Cortex of kidney (tissue), 1 donor: ENCODE data around the gene SOX12.
"Not testable (repeated sequence)": the region's sequence is repeated elsewhere in the genome, so short reads cannot be mapped to it uniquely, and the experiment has no call there.

ENCODE experiments used
- DNase-seq: peaks from one replicate; lab custom pipeline; 2025; lab: John Stamatoyannopoulos, UW

Gene SOX12

DNA sequence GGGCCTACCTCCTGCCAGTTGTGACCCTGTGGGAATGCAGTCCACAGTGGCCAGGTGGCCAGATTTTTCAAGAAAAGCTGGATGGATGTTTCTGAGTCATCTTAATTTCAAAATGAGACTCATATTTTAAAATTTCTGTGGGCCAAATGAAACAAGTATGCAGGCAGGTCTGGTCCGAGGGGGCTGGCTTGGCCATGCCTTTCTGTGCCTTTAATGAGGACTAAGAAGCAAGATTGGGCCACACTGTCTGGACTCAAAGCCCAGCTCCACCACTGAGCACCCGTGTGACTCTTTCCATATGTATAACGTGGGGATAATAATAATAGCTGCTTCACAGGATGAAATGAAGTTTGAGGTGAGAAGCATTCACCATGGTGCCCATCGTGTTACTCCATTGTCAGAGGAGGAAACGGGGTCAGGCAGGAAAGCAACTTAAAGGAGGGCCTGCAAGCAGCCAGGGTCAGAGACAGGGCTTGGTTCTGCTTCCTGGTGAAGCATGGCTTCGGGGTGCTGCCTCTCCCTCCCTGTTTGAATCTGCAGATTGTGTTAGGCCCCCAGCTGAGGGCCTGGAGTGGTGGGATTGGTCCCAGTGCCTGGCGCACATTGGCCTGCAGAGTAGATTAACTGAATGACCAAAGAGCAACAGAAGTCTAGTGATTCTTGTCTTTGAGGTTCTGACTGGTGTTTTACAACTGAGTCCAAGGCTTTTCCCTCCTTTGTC is 3.8 kb downstream of the SOX12 start:
- no peak for DNase-seq

DNA sequence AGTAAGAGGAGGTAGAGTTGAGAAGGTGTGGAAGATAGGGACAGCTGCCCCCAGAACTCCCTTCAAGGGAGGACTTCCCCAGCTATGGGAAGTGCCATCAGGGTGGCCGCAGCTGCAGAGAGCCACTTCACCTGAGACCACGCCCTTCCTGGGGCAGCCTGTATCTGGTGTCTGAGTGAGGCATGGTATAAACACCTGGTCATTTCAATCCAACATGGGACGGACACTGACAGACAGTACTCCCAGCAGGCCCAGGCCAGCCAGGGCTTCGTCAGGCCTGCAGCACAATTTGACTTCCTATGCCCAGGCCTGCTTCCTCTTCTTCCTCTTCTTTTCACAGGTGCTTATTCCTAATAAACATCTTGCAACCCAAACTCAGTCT is 4.5 kb downstream of the SOX12 start:
- no peak for DNase-seq

DNA sequence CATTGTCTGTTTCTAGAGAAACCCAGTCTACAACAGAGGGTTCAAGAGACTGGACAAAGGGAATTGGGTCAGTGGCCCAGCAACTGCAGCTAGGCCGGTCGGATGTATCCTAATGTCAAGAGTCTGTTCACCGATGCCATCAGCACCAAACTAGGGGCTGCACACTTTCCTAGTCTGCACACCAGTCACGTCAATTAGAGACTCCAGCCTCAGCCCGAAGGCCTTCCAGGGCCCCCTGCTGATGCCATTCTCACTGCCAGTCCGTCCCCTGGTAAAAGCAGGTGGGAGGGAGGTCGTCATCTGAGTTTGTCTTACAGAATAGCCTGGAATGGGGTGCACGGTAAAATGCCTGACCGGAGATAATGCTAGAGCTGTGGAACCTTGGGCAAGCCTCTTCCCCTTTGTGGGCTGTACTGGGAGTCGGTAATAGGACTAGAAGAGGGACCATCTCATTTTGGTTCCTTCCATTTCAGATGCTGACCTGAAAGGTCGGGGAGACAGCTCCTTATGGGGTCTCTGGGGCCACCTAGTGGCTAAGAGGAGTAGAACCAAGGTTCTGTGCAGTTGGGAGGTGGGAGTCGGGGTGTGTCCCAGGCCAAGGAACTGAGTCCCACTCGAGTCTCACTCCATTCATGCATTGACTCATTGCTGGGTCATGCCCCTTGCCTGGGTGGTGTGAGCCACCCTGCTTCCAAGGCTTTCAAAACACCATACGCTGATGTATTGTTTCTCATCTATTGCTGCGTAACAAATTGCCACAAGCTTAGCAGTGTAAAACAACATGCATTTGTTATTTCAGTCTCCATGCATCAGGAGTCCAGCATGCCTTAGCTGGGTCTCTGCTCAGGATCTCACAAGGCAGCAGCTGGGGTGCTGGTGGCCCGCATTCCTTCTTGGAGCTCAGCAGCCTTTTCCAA is 5.1 kb downstream of the SOX12 start:
- DNase-seq: no peak

GRCh38 chr20:334578-334977 is 9.2 kb downstream of the SOX12 start:
- no peak for DNase-seq

GRCh38 chr20:336040-336439 is 10.7 kb downstream of the SOX12 start:
- DNase-seq: not testable (repeated sequence)

GRCh38 chr20:341682-342081 is 16.3 kb downstream of the SOX12 start:
- no peak for DNase-seq

GRCh38 chr20:343107-343506 is 17.8 kb downstream of the SOX12 start:
- no peak for DNase-seq

- no peak for DNase-seq
Observed at GRCh38 chr20:346033-346639, 20.8 kb downstream of the SOX12 start.

GRCh38 chr20:346640-347316 is 21.4 kb downstream of the SOX12 start, which contains the start of gene NRSN2:
Gene NRSN2, plus strand, starts transcription at chr20:347111. Its CDS starts 2,533 bp downstream, at chr20:349644.
- no peak for DNase-seq

DNA sequence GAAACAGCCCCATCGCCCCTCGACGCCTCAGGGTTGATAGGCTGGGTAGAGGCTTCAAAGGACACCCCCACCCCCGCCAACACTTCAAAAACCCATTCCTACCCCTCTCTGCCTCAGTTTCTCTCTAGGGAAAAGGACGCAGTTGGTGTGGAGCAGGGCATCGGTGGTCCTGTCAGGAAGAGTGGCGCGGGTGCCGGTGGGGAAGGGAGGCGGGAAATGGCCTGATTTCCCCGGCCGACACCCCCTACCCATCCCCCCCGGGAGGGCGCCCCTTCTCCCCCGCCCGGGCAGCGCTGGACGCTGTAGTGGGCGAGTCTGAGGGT is 21.9 kb downstream of the SOX12 start:
- no peak for DNase-seq

- peak; percentile 82 for DNase-seq
Observed at GRCh38 chr20:347640-348484, 22.5 kb downstream of the SOX12 start.

DNA sequence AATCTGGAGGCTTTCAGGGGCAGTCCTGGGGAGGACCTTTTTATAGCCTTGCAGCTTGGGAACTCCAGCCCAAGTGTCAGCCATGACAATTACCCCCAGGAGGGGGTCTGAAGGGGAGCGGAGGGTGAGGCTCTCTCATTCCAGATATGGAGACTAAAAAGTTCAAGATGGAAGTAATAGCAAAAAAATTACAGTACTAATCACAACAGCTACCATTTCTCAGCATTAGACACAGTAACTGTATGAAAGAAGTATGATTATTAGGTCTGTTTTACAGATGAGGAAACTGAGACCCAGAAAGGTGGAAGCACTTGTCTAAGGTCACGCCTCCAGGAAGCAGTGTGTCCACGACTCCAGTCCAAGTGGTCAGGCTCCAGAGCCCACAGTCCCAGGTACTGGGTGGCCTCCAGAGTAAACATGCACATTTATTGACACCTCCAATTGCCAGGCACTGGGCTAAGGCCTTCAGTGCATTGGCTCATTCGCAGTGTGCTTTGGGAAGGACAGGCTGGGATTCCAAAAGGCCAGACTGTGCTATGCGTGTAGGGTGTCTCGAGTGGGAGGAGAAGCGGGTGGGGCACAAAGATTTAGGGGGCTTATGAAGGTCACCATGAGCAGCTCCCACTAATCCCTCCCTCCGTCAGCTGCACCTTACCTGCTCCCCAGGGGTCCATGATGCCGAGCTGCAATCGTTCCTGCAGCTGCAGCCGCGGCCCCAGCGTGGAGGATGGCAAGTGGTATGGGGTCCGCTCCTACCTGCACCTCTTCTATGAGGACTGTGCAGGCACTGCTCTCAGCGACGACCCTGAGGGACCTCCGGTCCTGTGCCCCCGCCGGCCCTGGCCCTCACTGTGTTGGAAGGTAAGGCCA is 23.9 kb downstream of the SOX12 start:
- no peak for DNase-seq

DNA sequence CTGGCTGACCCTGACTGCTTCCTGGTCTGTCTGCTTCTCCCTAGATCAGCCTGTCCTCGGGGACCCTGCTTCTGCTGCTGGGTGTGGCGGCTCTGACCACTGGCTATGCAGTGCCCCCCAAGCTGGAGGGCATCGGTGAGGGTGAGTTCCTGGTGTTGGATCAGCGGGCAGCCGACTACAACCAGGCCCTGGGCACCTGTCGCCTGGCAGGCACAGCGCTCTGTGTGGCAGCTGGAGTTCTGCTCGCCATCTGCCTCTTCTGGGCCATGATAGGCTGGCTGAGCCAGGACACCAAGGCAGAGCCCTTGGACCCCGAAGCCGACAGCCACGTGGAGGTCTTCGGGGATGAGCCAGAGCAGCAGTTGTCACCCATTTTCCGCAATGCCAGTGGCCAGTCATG is 27.8 kb downstream of the SOX12 start:
- no peak for DNase-seq

- DNase-seq: no peak
Observed at GRCh38 chr20:354298-354977, 29.1 kb downstream of the SOX12 start.

DNA sequence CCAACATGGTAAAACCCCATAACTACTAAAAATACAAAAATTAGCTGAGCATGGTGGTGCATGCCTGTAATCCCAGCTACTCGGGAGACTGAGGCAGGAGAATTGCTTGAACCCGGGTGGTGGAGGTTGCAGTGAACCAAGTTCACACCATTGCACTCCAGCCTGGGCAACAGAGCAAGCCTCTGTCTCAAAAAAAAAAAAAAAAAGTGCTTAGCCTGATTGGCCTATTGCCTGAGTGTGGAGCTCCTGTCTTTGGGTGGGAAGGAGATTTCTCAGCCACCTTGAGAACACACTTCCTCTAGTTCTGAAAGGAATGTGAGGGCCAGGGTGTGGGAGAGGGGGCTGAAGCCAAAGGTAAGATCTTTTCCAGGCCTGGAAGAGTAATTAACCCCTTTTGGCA is 30.8 kb downstream of the SOX12 start:
- DNase-seq: not testable (repeated sequence)

DNA sequence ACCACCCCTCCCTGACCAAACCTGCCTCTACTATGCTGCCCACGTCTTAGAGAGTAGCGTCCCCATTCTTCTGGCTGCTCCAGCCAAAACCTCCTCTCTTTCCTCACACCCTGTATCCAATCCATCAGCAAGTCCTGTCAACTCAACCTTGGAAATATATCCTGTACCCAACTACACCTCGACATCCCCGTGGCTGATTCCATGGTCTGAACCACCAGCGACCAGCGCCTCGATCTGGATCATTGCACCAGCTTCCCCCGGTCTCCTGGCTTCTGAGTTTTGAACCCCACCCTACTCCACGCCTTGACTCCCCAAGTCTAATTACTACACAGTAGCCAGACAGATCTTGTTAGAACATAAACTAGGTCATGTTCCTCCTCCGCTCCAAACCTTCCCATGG is 31.4 kb downstream of the SOX12 start:
- no peak for DNase-seq

GRCh38 chr20:358891-359555 is 33.7 kb downstream of the SOX12 start:
- DNase-seq: no peak

GRCh38 chr20:361561-361960 is 36.2 kb downstream of the SOX12 start:
- no peak for DNase-seq
